Dedifferentiated amniotic fluid mesenchymal stem cell (primary cell): ENCODE results near the gene FEV.

Source experiments
- DNase-seq: peaks from one replicate; pipeline ENCODE4 v3.0.0-alpha.2; 2016; ENCODE audit errors: extremely low spot score

The FEV gene

GRCh38 chr2:218975060-218975777, 9.8 kb downstream of the FEV start:
- DNase-seq: no peak

- no peak for DNase-seq
These were observed 14.1 kb downstream of the FEV start for GRCh38 chr2:218970894-218971293.

GRCh38 chr2:218964041-218964771, 20.8 kb downstream of the FEV start:
- DNase-seq: no peak

GRCh38 chr2:218963601-218964000, 21.4 kb downstream of the FEV start:
- DNase-seq: no peak

- no peak for DNase-seq
These were observed 22.0 kb downstream of the FEV start for GRCh38 chr2:218962859-218963492.

GRCh38 chr2:218961651-218962570, 23.1 kb downstream of the FEV start:
- no peak for DNase-seq

- DNase-seq: no peak
These were observed 23.8 kb downstream of the FEV start for GRCh38 chr2:218961229-218961628.

- DNase-seq: no peak
These were observed 24.4 kb downstream of the FEV start for GRCh38 chr2:218960309-218961165.

- DNase-seq: no peak
These were observed 25.1 kb downstream of the FEV start for GRCh38 chr2:218959761-218960308.

GRCh38 chr2:218959141-218959731, 25.7 kb downstream of the FEV start, which contains the start of gene CDK5R2:
CDK5R2 (plus strand) TSS chr2:218959666; CDS start chr2:218959821, 155 bp downstream.
- peak; percentile 69 for DNase-seq

GRCh38 chr2:218958276-218958675, 26.7 kb downstream of the FEV start:
- no peak for DNase-seq

GRCh38 chr2:218957671-218958070, 27.3 kb downstream of the FEV start:
- no peak for DNase-seq

- no peak for DNase-seq
These were observed 28.9 kb downstream of the FEV start for GRCh38 chr2:218956039-218956438.

GRCh38 chr2:218954541-218955300, 30.3 kb downstream of the FEV start:
- DNase-seq: no peak

GRCh38 chr2:218953366-218953954, 31.5 kb downstream of the FEV start:
- DNase-seq: no peak

- DNase-seq: no peak
These were observed 32.8 kb downstream of the FEV start for GRCh38 chr2:218952160-218952559.

GRCh38 chr2:218946621-218947020, 38.4 kb downstream of the FEV start:
- no peak for DNase-seq

- no peak for DNase-seq
These were observed 40.1 kb downstream of the FEV start for GRCh38 chr2:218944759-218945404.
